ENCODE results near the gene PDE11A.

- no peak for TF ChIP-seq CTCF (IDR thresholded peaks at IDR 0.05; ENCODE audit: low read depth, low read length)
- TF ChIP-seq EZH2phosphoT487 (IDR thresholded peaks at IDR 0.05; ENCODE audit: low read depth), result no peak
These were observed 101.7 kb downstream of the PDE11A start for GRCh38 chr2:177970670-177971454.
